ENCODE data around the gene CA11.

DNA sequence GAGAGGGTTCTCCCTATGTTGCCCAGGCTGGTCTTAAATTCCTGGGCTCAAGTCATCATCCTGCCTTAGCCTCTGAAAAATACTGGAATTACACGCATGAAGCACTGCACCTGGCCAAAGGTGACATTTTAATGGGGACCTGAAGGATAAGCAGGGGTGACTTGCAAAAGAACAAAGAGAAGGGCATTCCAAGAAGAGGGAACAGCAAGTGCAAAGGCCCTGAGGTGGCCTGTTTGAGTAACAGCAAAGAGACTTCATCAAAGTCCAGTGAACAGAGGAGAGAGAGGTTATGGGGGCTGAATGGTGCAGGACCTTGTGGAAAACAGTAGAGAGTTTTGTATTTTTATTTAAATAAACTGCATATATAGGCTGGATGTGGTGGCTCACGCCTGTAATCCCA, 4.1 kb downstream of the CA11 start:
- TF ChIP-seq EZH2 (IDR thresholded peaks at IDR 0.05; ENCODE audit: borderline replicate concordance, low read depth, low read length, poor library complexity, severe bottlenecking) (no peak), CTCF (conservative IDR thresholded peaks at IDR 0.05; ENCODE audit: low read depth, low read length) (no peak)

Data from A673 (cell line).